ENCODE data around the gene RGS3.

DNA sequence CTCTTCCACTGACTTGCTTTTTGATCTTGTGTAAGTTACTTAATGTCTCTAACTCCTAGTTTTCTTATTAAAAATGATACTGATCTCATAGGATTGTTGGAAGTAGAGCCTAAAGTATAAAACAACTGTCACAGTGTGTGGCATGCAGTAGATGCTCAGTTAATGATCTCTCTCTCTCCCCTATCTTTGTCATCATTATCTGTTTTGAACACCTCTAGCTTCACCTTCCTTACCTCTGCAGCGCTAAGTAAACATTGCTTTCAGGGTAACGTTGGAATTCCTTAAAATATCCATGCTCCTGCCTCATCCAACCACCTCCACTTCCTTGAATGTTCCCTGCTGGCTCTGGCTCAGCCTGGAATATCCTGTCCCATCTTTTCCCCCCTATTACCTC lies 110.4 kb downstream of the RGS3 start:
- TF ChIP-seq, protein P1, sequence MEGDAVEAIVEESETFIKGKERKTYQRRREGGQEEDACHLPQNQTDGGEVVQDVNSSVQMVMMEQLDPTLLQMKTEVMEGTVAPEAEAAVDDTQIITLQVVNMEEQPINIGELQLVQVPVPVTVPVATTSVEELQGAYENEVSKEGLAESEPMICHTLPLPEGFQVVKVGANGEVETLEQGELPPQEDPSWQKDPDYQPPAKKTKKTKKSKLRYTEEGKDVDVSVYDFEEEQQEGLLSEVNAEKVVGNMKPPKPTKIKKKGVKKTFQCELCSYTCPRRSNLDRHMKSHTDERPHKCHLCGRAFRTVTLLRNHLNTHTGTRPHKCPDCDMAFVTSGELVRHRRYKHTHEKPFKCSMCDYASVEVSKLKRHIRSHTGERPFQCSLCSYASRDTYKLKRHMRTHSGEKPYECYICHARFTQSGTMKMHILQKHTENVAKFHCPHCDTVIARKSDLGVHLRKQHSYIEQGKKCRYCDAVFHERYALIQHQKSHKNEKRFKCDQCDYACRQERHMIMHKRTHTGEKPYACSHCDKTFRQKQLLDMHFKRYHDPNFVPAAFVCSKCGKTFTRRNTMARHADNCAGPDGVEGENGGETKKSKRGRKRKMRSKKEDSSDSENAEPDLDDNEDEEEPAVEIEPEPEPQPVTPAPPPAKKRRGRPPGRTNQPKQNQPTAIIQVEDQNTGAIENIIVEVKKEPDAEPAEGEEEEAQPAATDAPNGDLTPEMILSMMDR (IDR thresholded peaks at IDR 0.05; ENCODE audit: extremely low read depth in 1 of 2, insufficient read depth in 1 of 2, low read depth in 1 of 2, low read length in 2 of 2): no peak
- TF ChIP-seq POLR2AphosphoS5 (IDR thresholded peaks at IDR 0.05; ENCODE audit: insufficient read depth, low read depth, low read length): no peak
- TF ChIP-seq EZH2 (IDR thresholded peaks at IDR 0.05; ENCODE audit: borderline replicate concordance, low read depth, low read length, severe bottlenecking): no peak
- TF ChIP-seq JUN (IDR thresholded peaks at IDR 0.05; ENCODE audit: borderline replicate concordance, insufficient read depth, insufficient read length, low read depth): no peak
- TF ChIP-seq POLR2A (IDR thresholded peaks at IDR 0.05; ENCODE audit: low read depth, low read length): no peak
- TF ChIP-seq FOS (IDR thresholded peaks at IDR 0.05; ENCODE audit: borderline replicate concordance, insufficient read depth, low read length): no peak
- no peak for TF ChIP-seq GATA2 (IDR thresholded peaks at IDR 0.05; ENCODE audit: insufficient read depth, insufficient read length, low read depth, low read length)
- TF ChIP-seq, protein P2, sequence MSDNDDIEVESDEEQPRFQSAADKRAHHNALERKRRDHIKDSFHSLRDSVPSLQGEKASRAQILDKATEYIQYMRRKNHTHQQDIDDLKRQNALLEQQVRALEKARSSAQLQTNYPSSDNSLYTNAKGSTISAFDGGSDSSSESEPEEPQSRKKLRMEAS (IDR thresholded peaks at IDR 0.05; ENCODE audit: insufficient read depth, insufficient read length): no peak
- no peak for TF ChIP-seq MYC (IDR thresholded peaks at IDR 0.05; ENCODE audit: low read depth, low read length)
